Rectal smooth muscle tissue (tissue), 1 donor: ENCODE measurements around the gene MTNR1A.

Experiments used
- H3K27ac ChIP-seq: one replicate; pipeline ENCODE4 v1.7.0; 2013; ENCODE audit warnings: low read depth, low read length, inconsistent platforms
- H3K27me3 ChIP-seq: one replicate; pipeline ENCODE4 v1.7.0; 2013; ENCODE audit warnings: low read length; ENCODE audit not compliant: control insufficient read depth, insufficient read depth
- H3K36me3 ChIP-seq: one replicate; pipeline ENCODE4 v1.7.0; 2013; ENCODE audit warnings: low read length; ENCODE audit not compliant: control insufficient read depth, insufficient read depth
- H3K4me1 ChIP-seq: one replicate; pipeline ENCODE4 v1.7.0; 2013; ENCODE audit warnings: low read length; ENCODE audit not compliant: control insufficient read depth, insufficient read depth
- H3K4me3 ChIP-seq: one replicate; pipeline ENCODE4 v1.7.0; 2013; ENCODE audit warnings: low read length
- H3K9ac ChIP-seq: one replicate; pipeline ENCODE4 v1.7.0; 2013; ENCODE audit warnings: low read length

MTNR1A gene

DNA sequence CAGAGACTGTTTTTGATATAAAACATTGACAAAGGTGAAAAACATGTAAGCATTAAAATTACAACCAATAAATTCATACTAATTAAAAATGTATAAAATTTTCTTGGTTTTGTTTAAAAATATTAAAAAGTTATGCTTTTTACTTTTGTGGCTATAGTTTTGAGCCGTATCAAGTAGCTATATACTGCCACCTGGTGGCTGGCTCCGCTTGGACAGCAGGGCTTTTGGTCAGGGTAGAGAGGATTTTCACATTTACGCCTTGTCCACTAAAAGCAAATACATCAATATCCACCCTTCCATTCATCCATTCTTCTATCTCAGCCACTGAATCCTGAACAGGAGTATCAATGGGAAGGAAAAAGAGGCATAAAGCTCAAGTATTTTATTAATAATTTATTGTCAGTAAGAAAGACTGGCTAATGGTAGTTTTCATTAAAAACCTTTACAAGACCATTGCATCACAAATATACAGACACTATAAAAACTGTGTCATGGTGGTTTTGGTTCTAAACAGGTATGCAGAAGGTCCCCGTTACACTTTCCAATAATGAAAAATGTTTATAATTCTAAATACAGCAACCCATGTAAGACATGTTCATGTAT, 32.1 kb upstream of the MTNR1A start:
- H3K36me3 ChIP-seq: peaks cover 7% of the 10 kb centered on the region
- H3K4me1 ChIP-seq: no peaks in the 10 kb centered on the region
- H3K9ac ChIP-seq: no peak overlapping the region
- no peak overlapping the region for H3K4me3 ChIP-seq
- H3K27me3 ChIP-seq: no peaks in the 10 kb centered on the region
- H3K27ac ChIP-seq: no peak overlapping the region

DNA sequence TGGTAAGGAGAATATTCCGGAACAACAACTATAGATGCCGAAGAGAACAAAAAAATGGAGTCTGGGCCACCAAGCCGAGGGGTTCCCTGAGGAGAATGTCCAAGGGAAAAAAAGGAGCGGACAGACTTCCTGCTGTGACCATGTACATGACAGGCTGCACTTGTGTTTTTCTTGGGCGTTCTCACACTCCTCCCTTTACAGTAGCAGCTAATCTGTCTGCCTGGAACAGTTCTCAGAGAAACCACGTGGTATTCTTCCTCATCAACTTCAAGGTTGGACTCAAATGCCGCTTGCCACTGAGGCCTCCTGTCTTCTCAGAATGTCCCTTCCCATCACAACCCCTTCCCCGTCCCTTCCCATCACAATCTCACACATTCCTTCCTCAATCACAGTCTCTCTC, 30.8 kb upstream of the MTNR1A start:
- Histone ChIP-seq H3K27ac (no peak overlapping the region), H3K27me3 (no peaks in the 10 kb centered on the region), H3K4me1 (no peaks in the 10 kb centered on the region), H3K4me3 (no peak overlapping the region), H3K9ac (no peak overlapping the region), H3K36me3 (peaks cover 3% of the 10 kb centered on the region)

DNA sequence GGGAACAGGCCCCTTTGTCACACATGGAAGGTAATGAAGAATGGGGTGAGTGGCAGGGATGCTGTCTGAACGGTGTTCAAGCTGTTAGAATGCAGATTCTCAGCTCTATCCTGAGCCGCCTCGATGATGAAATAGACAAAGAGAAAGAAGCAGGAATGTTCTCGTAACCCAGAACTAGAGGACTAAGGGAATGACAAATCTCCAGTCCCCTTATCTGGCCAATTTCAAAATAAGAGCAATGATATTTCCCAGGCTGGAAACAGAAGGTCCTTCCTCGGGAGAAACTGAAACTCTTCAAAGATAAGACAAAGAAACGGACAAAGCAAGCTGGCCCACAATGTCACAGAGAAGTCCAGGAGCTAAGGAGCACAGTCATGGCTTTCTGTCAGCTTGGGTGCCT, 29.5 kb upstream of the MTNR1A start:
- peaks cover 3% of the 10 kb centered on the region for H3K36me3 ChIP-seq
- no peak overlapping the region for H3K27ac ChIP-seq
- H3K4me3 ChIP-seq: no peak overlapping the region
- no peaks in the 10 kb centered on the region for H3K27me3 ChIP-seq
- no peak overlapping the region for H3K9ac ChIP-seq
- no peaks in the 10 kb centered on the region for H3K4me1 ChIP-seq

DNA sequence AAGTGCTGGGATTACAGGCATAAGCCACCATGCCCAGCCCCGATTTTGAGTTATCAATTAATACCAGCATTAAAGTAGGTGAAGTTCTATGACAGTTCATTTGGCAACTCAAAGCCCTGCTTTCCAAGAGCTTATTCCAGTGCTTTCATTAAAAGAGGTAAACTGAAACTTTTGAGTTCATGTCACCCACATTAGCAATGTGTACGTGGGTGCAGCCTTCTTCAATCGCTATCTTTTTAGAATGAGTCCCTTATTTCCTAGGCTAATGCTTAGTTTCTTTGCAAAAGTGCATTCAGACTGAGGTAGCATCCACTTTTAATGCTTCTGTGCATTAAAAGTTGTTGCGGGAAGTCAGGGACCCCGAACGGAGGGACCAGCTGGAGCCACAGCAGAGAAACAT, 26.1 kb upstream of the MTNR1A start:
- Histone ChIP-seq H3K4me3 (no peak overlapping the region), H3K9ac (no peak overlapping the region), H3K27me3 (no peaks in the 10 kb centered on the region), H3K27ac (no peak overlapping the region), H3K4me1 (no peaks in the 10 kb centered on the region), H3K36me3 (peaks cover 3% of the 10 kb centered on the region)

DNA sequence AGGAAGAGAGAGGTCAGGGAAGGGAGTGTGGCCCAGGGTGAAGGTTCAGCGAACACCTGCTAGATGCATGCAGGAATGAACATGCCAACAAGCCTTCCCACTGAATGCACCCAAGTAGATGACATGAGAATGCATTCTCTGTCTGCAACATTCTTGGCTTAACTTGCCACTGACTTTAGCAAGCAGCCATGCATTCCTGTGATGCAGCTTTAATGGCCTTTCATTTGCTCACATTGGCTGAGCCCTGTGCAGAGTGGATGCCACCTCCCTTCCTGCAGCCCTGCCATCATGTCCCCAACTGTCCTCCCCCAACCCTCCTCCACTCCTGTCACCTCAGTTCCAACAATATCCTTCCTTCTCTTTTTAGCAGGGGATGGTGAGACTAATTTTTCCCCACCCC, 25.3 kb upstream of the MTNR1A start:
- no peaks in the 10 kb centered on the region for H3K4me1 ChIP-seq
- no peak overlapping the region for H3K4me3 ChIP-seq
- H3K9ac ChIP-seq: no peak overlapping the region
- H3K36me3 ChIP-seq: peaks cover 3% of the 10 kb centered on the region
- peaks cover 2% of the 10 kb centered on the region for H3K27me3 ChIP-seq
- H3K27ac ChIP-seq: no peak overlapping the region

DNA sequence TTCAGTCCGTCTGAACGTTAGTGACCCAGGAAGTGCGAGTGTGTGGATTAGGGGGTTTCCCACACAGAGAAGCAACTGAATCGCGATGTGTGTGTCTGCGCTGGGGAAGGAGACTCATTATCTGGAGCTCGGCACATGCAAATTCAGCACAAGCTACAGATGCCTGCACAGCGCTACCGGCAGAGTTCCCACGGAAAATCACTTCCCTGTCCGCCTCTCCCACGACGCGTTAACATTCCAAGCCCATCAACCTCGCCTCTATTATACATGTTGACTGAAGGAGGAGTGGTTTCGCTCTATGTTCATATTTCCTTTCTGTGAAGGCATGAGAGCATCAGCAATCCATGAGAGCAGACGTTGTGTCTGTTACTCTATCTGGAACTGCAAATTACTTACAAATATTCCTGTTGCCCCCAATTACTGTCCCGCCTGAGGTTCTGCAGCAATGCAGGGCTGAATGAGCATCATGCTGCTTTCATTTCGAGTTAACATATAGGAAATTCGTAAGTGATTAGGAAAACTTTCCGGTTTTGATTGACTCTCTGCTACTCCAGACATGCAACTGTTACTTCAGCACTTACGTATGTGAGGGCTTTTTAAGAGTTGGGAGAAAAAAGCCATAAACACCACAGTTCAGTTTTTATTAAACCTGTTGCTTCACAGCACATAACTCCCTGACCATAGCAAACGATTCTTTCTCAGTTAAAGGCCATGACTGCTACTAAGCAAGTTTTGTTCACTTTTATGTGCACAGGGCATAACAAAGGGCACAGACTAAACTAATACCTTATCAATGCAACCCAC, 15.0 kb upstream of the MTNR1A start:
- H3K4me1 ChIP-seq: no peaks in the 10 kb centered on the region
- no peak overlapping the region for H3K27ac ChIP-seq
- no peaks in the 10 kb centered on the region for H3K27me3 ChIP-seq
- no peaks in the 10 kb centered on the region for H3K36me3 ChIP-seq
- no peak overlapping the region for H3K9ac ChIP-seq
- peak overlapping the region; percentile 16 for H3K4me3 ChIP-seq

DNA sequence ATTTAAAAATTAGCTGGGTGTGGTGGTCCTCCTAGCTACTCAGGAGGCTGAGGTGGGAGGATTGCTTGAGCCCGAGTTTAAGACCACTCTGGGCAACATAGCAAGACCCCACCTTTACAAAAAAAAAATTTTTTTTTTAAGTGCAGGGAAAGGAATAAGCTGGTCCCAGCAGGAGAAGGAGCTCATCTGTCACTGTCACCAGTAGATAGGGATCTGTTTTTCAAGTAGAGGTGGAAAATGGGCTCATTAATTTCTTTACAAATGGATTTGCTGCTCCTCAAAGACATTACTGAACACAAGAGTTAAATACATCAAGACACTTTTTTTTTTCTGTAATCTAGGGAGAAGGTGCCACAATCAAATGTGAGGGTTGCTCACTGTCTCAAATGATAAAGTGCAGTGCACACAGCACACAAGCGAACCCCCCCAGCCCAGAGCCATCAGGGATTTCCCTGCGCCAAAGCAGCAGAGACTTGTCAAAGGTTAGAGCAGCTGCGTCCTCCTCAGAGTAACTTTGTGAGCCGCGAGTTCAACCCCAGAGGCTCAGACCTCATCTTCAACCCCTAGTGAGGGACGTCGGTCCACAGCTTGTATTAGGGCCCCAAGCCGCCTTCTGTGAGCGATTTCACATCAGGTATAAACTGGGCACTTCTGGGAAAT, 14.3 kb upstream of the MTNR1A start:
- Histone ChIP-seq H3K27me3 (no peaks in the 10 kb centered on the region), H3K4me1 (no peaks in the 10 kb centered on the region), H3K27ac (no peak overlapping the region), H3K36me3 (no peaks in the 10 kb centered on the region), H3K9ac (no peak overlapping the region), H3K4me3 (peak overlapping the region; percentile 16)

DNA sequence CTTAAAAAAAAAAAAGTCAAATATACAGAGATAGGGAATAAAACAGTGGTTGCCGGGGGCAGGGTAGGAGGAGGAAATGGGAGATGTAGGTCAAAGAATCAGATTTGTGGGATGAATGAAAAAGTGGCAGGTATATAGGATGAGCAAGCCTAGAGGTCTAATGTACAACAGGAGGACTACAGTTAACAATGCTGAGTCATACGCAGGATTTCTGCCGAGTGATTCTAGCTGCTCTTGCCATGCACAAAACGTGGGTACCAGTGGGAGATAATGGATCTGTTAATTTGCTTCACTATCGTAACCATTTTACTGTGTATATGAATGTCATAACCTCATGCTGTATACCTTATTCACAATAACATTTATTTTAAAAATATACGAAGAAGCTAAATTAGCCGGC, 10.7 kb upstream of the MTNR1A start:
- no peak overlapping the region for H3K4me3 ChIP-seq
- no peaks in the 10 kb centered on the region for H3K4me1 ChIP-seq
- no peak overlapping the region for H3K27ac ChIP-seq
- H3K9ac ChIP-seq: no peak overlapping the region
- H3K36me3 ChIP-seq: no peaks in the 10 kb centered on the region
- H3K27me3 ChIP-seq: no peaks in the 10 kb centered on the region

DNA sequence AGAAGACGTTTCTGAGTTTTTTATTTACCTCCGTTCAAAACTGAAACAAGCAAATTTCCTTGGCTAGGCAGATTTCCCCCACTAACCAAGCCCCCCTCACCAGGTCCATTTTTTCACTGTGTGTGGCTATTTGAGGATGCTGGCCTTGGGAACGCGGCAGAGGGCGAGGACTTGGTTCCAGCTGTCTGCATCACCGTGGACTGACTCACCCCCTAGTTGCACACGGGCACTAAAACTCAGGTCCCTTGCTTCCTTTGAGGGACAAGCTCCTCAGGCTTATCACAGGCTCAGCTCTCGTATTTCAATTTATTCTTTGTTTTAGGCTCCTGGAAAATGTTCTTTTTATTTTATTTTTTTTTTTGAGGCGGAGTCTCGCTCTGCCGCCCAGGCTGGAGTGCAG, 8.4 kb upstream of the MTNR1A start:
- Histone ChIP-seq H3K27me3 (no peaks in the 10 kb centered on the region), H3K36me3 (no peaks in the 10 kb centered on the region), H3K27ac (no peak overlapping the region), H3K4me1 (no peaks in the 10 kb centered on the region), H3K4me3 (no peak overlapping the region), H3K9ac (no peak overlapping the region)

DNA sequence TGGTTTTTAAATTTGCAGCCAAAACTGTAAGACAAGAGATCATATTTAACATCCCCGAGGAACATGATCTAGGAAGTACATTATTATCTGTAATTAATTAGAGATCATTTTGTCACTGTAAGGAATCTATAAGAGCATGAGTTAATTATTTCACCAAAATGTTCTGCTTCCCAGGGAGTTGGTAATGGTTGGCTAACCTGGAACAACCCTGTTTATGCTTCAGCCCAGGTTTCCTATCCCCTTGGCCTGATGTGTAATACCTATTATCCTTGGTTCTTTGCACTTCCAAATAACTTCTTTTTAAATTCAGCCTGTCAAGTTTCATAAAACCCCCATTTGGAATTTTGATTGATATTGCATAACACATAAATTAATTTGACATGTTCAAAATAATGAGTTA, 6.4 kb upstream of the MTNR1A start:
- Histone ChIP-seq H3K9ac (no peak overlapping the region), H3K27me3 (no peaks in the 10 kb centered on the region), H3K4me1 (no peaks in the 10 kb centered on the region), H3K27ac (no peak overlapping the region), H3K4me3 (no peak overlapping the region), H3K36me3 (no peaks in the 10 kb centered on the region)

DNA sequence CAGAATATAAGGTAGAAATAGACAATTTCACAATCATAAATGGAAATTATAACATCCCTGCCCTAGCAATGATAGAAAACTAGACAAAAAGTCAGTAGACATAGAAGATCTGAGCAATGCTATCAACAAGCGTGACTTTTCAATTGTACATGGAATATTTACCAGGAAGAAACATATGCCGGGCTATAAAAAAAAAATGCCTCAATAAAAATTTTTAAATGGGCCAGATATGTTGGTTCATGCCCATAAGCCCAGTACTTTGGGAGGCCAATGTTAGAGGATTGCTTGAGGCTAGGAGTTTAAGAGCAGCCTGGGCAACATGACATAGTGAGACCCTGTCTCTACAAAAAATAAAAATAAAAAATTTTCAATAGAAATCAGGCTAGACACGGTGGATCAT, 5.3 kb upstream of the MTNR1A start:
- H3K27me3 ChIP-seq: no peaks in the 10 kb centered on the region
- no peak overlapping the region for H3K4me3 ChIP-seq
- no peak overlapping the region for H3K27ac ChIP-seq
- no peaks in the 10 kb centered on the region for H3K4me1 ChIP-seq
- no peak overlapping the region for H3K9ac ChIP-seq
- H3K36me3 ChIP-seq: no peaks in the 10 kb centered on the region

DNA sequence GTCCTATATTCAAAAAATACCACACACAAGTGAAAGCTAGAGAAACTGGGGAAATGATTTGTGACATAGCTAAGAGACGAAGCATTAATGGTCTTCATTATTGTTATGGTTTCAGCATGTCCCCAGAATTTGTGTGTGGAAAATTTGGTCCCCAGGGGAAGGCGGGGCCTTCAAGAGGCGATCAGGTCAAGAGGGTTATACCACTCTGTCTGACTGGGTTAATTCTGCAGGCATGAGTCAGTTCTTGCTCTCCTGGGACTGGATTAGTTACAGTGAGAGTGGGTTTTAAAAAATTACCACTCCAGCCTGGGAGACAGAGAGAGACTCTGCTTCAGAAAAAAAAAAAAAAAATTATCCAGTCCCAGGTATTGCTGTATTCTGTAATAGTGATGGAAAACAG, 2.1 kb upstream of the MTNR1A start:
- H3K27ac ChIP-seq: no peak overlapping the region
- H3K4me3 ChIP-seq: no peak overlapping the region
- H3K36me3 ChIP-seq: no peaks in the 10 kb centered on the region
- no peak overlapping the region for H3K9ac ChIP-seq
- no peaks in the 10 kb centered on the region for H3K4me1 ChIP-seq
- no peaks in the 10 kb centered on the region for H3K27me3 ChIP-seq

DNA sequence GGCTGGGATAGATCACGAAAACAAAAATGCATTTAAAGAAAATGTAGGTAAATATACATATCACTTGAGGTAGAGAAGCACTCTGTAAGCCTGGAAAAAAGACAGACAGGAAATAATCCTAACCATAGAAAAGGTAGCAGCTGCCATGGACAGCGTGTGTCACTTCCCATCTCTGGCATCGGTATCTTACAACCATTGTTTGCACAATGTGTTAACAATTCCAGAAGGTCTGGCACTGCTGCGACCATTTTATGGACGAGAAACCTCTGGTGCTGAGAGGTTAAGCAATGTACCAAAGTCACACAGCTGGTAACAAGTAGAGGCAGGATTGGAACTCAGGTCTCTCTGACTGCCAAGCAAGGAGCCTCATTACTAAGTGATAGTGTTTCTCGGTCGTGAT, 1.7 kb upstream of the MTNR1A start:
- no peak overlapping the region for H3K27ac ChIP-seq
- no peak overlapping the region for H3K9ac ChIP-seq
- H3K4me3 ChIP-seq: no peak overlapping the region
- H3K4me1 ChIP-seq: no peaks in the 10 kb centered on the region
- H3K27me3 ChIP-seq: no peaks in the 10 kb centered on the region
- no peaks in the 10 kb centered on the region for H3K36me3 ChIP-seq
